IPS-15b (cell line): ENCODE data around the gene GFRA1.

Source experiments
- H3K27me3 ChIP-seq: one replicate; pipeline ENCODE4 v1.6.1; 2013; ENCODE audit warnings: low read length; ENCODE audit not compliant: control insufficient read depth, insufficient read depth
- H3K36me3 ChIP-seq: one replicate; pipeline ENCODE4 v1.6.1; 2013; ENCODE audit warnings: low read length; ENCODE audit not compliant: control insufficient read depth, insufficient read depth
- H3K4me1 ChIP-seq: one replicate; pipeline ENCODE4 v1.6.1; 2013; ENCODE audit warnings: mild to moderate bottlenecking, low read length; ENCODE audit not compliant: control insufficient read depth, insufficient read depth
- H3K4me3 ChIP-seq: one replicate; pipeline ENCODE4 v1.5.1; 2013; ENCODE audit warnings: low read depth, low read length
- H3K9ac ChIP-seq: one replicate; pipeline ENCODE4 v1.6.1; 2013; ENCODE audit warnings: low read depth, mild to moderate bottlenecking, low read length
- H3K9me3 ChIP-seq: one replicate; pipeline ENCODE4 v1.6.1; 2013; ENCODE audit warnings: mild to moderate bottlenecking, low read length; ENCODE audit not compliant: control insufficient read depth, insufficient read depth

GFRA1 gene

GRCh38 chr10:116164291-116164690 is 108.7 kb downstream of the GFRA1 start:
- Histone ChIP-seq H3K27me3 (no peaks in the 10 kb centered on the region), H3K4me3 (no peak overlapping the region), H3K9me3 (no peaks in the 10 kb centered on the region), H3K36me3 (no peaks in the 10 kb centered on the region), H3K4me1 (no peaks in the 10 kb centered on the region), H3K9ac (no peak overlapping the region)

GRCh38 chr10:116163333-116164131 is 109.5 kb downstream of the GFRA1 start:
- Histone ChIP-seq H3K36me3 (no peaks in the 10 kb centered on the region), H3K9me3 (no peaks in the 10 kb centered on the region), H3K9ac (no peak overlapping the region), H3K27me3 (no peaks in the 10 kb centered on the region), H3K4me3 (no peak overlapping the region), H3K4me1 (no peaks in the 10 kb centered on the region)

- H3K9ac ChIP-seq = no peak overlapping the region
- H3K9me3 ChIP-seq = no peaks in the 10 kb centered on the region
- no peaks in the 10 kb centered on the region for H3K27me3 ChIP-seq
- H3K4me1 ChIP-seq = no peaks in the 10 kb centered on the region
- no peak overlapping the region for H3K4me3 ChIP-seq
- no peaks in the 10 kb centered on the region for H3K36me3 ChIP-seq
These were observed 110.2 kb downstream of the GFRA1 start for GRCh38 chr10:116162851-116163250.

GRCh38 chr10:116160271-116160670 is 112.7 kb downstream of the GFRA1 start:
- Histone ChIP-seq H3K4me3 (no peak overlapping the region), H3K27me3 (no peaks in the 10 kb centered on the region), H3K9me3 (no peaks in the 10 kb centered on the region)

GRCh38 chr10:116159197-116159596 is 113.8 kb downstream of the GFRA1 start:
- H3K4me3 ChIP-seq = no peak overlapping the region
- H3K4me1 ChIP-seq = no peaks in the 10 kb centered on the region
- no peaks in the 10 kb centered on the region for H3K9me3 ChIP-seq
- H3K9ac ChIP-seq = no peak overlapping the region
- no peaks in the 10 kb centered on the region for H3K36me3 ChIP-seq
- no peaks in the 10 kb centered on the region for H3K27me3 ChIP-seq

More at GRCh38 chr10:116160271-116160670, 112.7 kb downstream of the GFRA1 start:
- Histone ChIP-seq H3K4me1 (no peaks in the 10 kb centered on the region), H3K9ac (no peak overlapping the region), H3K36me3 (no peaks in the 10 kb centered on the region)

- H3K9me3 ChIP-seq = no peaks in the 10 kb centered on the region
- no peaks in the 10 kb centered on the region for H3K4me1 ChIP-seq
- no peaks in the 10 kb centered on the region for H3K27me3 ChIP-seq
These were observed 115.0 kb downstream of the GFRA1 start for GRCh38 chr10:116158036-116158435.

GRCh38 chr10:116157485-116157884 is 115.5 kb downstream of the GFRA1 start:
- H3K4me1 ChIP-seq = no peaks in the 10 kb centered on the region
- no peaks in the 10 kb centered on the region for H3K27me3 ChIP-seq
- H3K9me3 ChIP-seq = no peaks in the 10 kb centered on the region
- no peak overlapping the region for H3K9ac ChIP-seq
- H3K36me3 ChIP-seq = no peaks in the 10 kb centered on the region
- no peak overlapping the region for H3K4me3 ChIP-seq

More at GRCh38 chr10:116158036-116158435, 115.0 kb downstream of the GFRA1 start:
- no peak overlapping the region for H3K9ac ChIP-seq
- H3K36me3 ChIP-seq = no peaks in the 10 kb centered on the region
- H3K4me3 ChIP-seq = no peak overlapping the region

- Histone ChIP-seq H3K4me1 (no peaks in the 10 kb centered on the region), H3K9me3 (no peaks in the 10 kb centered on the region), H3K36me3 (no peaks in the 10 kb centered on the region), H3K4me3 (no peak overlapping the region), H3K27me3 (no peaks in the 10 kb centered on the region), H3K9ac (no peak overlapping the region)
These were observed 116.2 kb downstream of the GFRA1 start for GRCh38 chr10:116156819-116157218.

- Histone ChIP-seq H3K27me3 (no peaks in the 10 kb centered on the region), H3K4me3 (no peak overlapping the region), H3K9me3 (no peaks in the 10 kb centered on the region), H3K9ac (no peak overlapping the region), H3K36me3 (no peaks in the 10 kb centered on the region), H3K4me1 (no peaks in the 10 kb centered on the region)
These were observed 117.8 kb downstream of the GFRA1 start for GRCh38 chr10:116155191-116155590.

GRCh38 chr10:116154651-116155050 is 118.4 kb downstream of the GFRA1 start:
- no peaks in the 10 kb centered on the region for H3K4me1 ChIP-seq
- H3K9ac ChIP-seq = no peak overlapping the region
- no peaks in the 10 kb centered on the region for H3K9me3 ChIP-seq

GRCh38 chr10:116151076-116151475 is 121.9 kb downstream of the GFRA1 start:
- no peaks in the 10 kb centered on the region for H3K9me3 ChIP-seq
- H3K36me3 ChIP-seq = no peaks in the 10 kb centered on the region
- no peak overlapping the region for H3K4me3 ChIP-seq
- no peak overlapping the region for H3K9ac ChIP-seq
- H3K27me3 ChIP-seq = no peaks in the 10 kb centered on the region
- no peaks in the 10 kb centered on the region for H3K4me1 ChIP-seq

More at GRCh38 chr10:116154651-116155050, 118.4 kb downstream of the GFRA1 start:
- Histone ChIP-seq H3K27me3 (no peaks in the 10 kb centered on the region), H3K36me3 (no peaks in the 10 kb centered on the region), H3K4me3 (no peak overlapping the region)

GRCh38 chr10:116150606-116151005 is 122.4 kb downstream of the GFRA1 start:
- Histone ChIP-seq H3K9me3 (no peaks in the 10 kb centered on the region), H3K4me1 (no peaks in the 10 kb centered on the region), H3K36me3 (no peaks in the 10 kb centered on the region), H3K9ac (no peak overlapping the region), H3K4me3 (no peak overlapping the region), H3K27me3 (no peaks in the 10 kb centered on the region)
